B cell (primary cell): ENCODE results near the gene CXXC5. TPM values are rescaled to one million over a fixed set of nuclear protein-coding genes. Genes with fewer than 3 reads are reported as not detected.

Experiments
- ATAC-seq: fragments of 200-7000 bp; cut with Tn5 transposase; one replicate; pipeline ENCODE4 v1.10.0; 2021; ENCODE audit warnings: low read depth, mild to moderate bottlenecking, moderate number of reproducible peaks, moderate library complexity
- CTCF ChIA-PET: fragments of 350-600 bp; sonication (Branson Sonifier 250); formaldehyde crosslinking; loops from one replicate; lab custom pipeline; 2021; ENCODE audit warnings: antibody characterized with exemption, inconsistent platforms; lab: Charles Lee
- POLR2A ChIA-PET: fragments of 350-600 bp; sonication (Branson Sonifier 250); formaldehyde crosslinking; loops from one replicate; lab custom pipeline; 2021; ENCODE audit warnings: antibody characterized with exemption; lab: Charles Lee
- DNase-seq: peaks from one replicate; pipeline ENCODE4 v3.0.0; 2013
- H2AFZ ChIP-seq: 2 replicates; pipeline ENCODE4 v1.6.1; 2012; ENCODE audit warnings: mild to moderate bottlenecking, low read depth, low read length; ENCODE audit not compliant: insufficient read depth, poor library complexity, severe bottlenecking
- H3K27ac ChIP-seq, 2 donors: 1 replicate in 1 of 2; 2 replicates in 1 of 2; pipeline ENCODE4 v1.5.1; 2012 to 2013; ENCODE audit warnings: low read length in 2 of 2, mild to moderate bottlenecking in 2 of 2, moderate library complexity in 1 of 2
- H3K27me3 ChIP-seq, 4 experiments: fragments of 200-600 bp in 1 of 4; sonication (generic) in 1 of 4; replicated peaks in 1 of 4; 1 replicate in 2 of 4; 2 replicates in 2 of 4; pipeline versions ENCODE4 v1.6.1 to v1.7.0; 2013 to 2016; ENCODE audit warnings: low read length in 3 of 4, mild to moderate bottlenecking in 2 of 4, mixed read lengths in 1 of 4, moderate library complexity in 1 of 4; ENCODE audit not compliant: insufficient read depth in 4 of 4, control insufficient read depth in 3 of 4; ENCODE audit errors: control extremely low read depth in 1 of 4
- H3K36me3 ChIP-seq, 2 experiments: replicated peaks in 1 of 2; 1 replicate in 1 of 2; 2 replicates in 1 of 2; pipeline versions ENCODE4 v1.6.1 to v1.7.1; 2013; ENCODE audit warnings: low read length in 1 of 2; ENCODE audit not compliant: insufficient read depth in 2 of 2, control insufficient read depth in 1 of 2; ENCODE audit errors: control extremely low read depth in 1 of 2, extremely low read depth in 1 of 2
- H3K4me1 ChIP-seq, 2 donors: fragments of 200-600 bp in 1 of 2; sonication (generic) in 1 of 2; 1 replicate in 1 of 2; 2 replicates in 1 of 2; pipeline versions ENCODE4 v1.5.1 to v1.6.1; 2013 to 2017; ENCODE audit warnings: low read length in 2 of 2; ENCODE audit not compliant: control insufficient read depth in 2 of 2, insufficient read depth in 2 of 2
- H3K4me2 ChIP-seq: replicated peaks from 2 replicates; pipeline ENCODE3; 2012; ENCODE audit warnings: mild to moderate bottlenecking, low read depth, low read length; ENCODE audit not compliant: poor library complexity, severe bottlenecking
- H3K4me3 ChIP-seq, 5 experiments: fragments of 200-600 bp in 1 of 5; sonication (generic) in 1 of 5; 1 replicate in 3 of 5; 2 replicates in 2 of 5; pipeline versions ENCODE4 v1.5.1 to v1.7.0; 2011 to 2016; ENCODE audit warnings: low read length in 4 of 5, mild to moderate bottlenecking in 4 of 5, low read depth in 2 of 5, control low read depth in 1 of 5, moderate library complexity in 1 of 5; ENCODE audit not compliant: insufficient read depth in 1 of 5; ENCODE audit errors: control extremely low read depth in 1 of 5, extremely low read depth in 1 of 5
- H3K79me2 ChIP-seq: fragments of 200-600 bp; sonication (generic); one replicate; pipeline ENCODE4 v1.6.0; 2016; ENCODE audit warnings: low read length; ENCODE audit not compliant: control insufficient read depth, insufficient read depth
- H3K9ac ChIP-seq: fragments of 200-600 bp; sonication (generic); 2 replicates; pipeline ENCODE4 v1.6.1; 2017; ENCODE audit warnings: mild to moderate bottlenecking, low read length, moderate library complexity
- H3K9me3 ChIP-seq, 3 donors: one replicate each; pipeline versions ENCODE4 v1.6.1 to v1.7.1; 2013; ENCODE audit warnings: low read length in 2 of 3; ENCODE audit not compliant: control insufficient read depth in 2 of 3, insufficient read depth in 1 of 3; ENCODE audit errors: control extremely low read depth in 1 of 3
- H4K20me1 ChIP-seq: 2 replicates; pipeline ENCODE4 v1.6.0; 2012; ENCODE audit warnings: mild to moderate bottlenecking, low read length; ENCODE audit not compliant: insufficient read depth, control insufficient read depth, poor library complexity, severe bottlenecking
- H3K27ac Mint-ChIP-seq: one replicate; pipeline ENCODE4 v1.8.0; 2021; ENCODE audit warnings: mixed read lengths
- H3K27me3 Mint-ChIP-seq: one replicate; pipeline ENCODE4 v1.8.0; 2021; ENCODE audit warnings: mixed read lengths
- H3K4me1 Mint-ChIP-seq: one replicate; pipeline ENCODE4 v1.8.0; 2021; ENCODE audit warnings: mixed read lengths
- H3K4me3 Mint-ChIP-seq: one replicate; pipeline ENCODE4 v1.8.0; 2021; ENCODE audit warnings: mixed read lengths
- H3K9me3 Mint-ChIP-seq: one replicate; pipeline ENCODE4 v1.8.0; 2022; ENCODE audit warnings: mixed read lengths; ENCODE audit not compliant: insufficient read depth
- CTCF ChIP-seq: fragments of 200-600 bp; IDR thresholded peaks from one replicate; pipeline ENCODE4 v1.8.0; 2022; ENCODE audit warnings: antibody characterized with exemption, mild to moderate bottlenecking
- EZH2 ChIP-seq: IDR thresholded peaks from 2 replicates; pipeline ENCODE4 v1.6.1; 2012; ENCODE audit warnings: borderline replicate concordance, low read depth, mild to moderate bottlenecking, moderate library complexity, low read length; ENCODE audit not compliant: insufficient read depth, poor library complexity, severe bottlenecking
- WGBS: methylation state at CpG from one replicate; pipeline ENCODE4 v1.1.5; 2013; ENCODE audit warnings: missing lambda C conversion rate; ENCODE audit not compliant: insufficient coverage; 5-methylcytosine and 5-hydroxymethylcytosine counted together
- intact Hi-C: fragments of 100-400 bp; cut with micrococcal nuclease; formaldehyde crosslinking; loops from one replicate; pipeline ENCODE4 v1.10.0; 2022
- polyA plus RNA-seq: library from polyadenylated mRNA; depleted of rRNA; stranded (reverse); fragments of >200 nt; gene quantifications from 2 replicates; pipeline ENCODE4 v1.2.3, GENCODE V29; 2012
- total RNA-seq, 2 donors: library from RNA; stranded (reverse); fragments of 120-200 nt in 1 of 2; gene quantifications; 1 replicate in 1 of 2; 2 replicates in 1 of 2; pipeline versions ENCODE4 v1.2.3 to v1.2.4, GENCODE V29; 2013 to 2022

CXXC5 gene
- total and polyA plus RNA-seq, 2 donors (not counting 1 experiment from before 2014, with no cell fraction given), result 126 to 143 TPM

DNA sequence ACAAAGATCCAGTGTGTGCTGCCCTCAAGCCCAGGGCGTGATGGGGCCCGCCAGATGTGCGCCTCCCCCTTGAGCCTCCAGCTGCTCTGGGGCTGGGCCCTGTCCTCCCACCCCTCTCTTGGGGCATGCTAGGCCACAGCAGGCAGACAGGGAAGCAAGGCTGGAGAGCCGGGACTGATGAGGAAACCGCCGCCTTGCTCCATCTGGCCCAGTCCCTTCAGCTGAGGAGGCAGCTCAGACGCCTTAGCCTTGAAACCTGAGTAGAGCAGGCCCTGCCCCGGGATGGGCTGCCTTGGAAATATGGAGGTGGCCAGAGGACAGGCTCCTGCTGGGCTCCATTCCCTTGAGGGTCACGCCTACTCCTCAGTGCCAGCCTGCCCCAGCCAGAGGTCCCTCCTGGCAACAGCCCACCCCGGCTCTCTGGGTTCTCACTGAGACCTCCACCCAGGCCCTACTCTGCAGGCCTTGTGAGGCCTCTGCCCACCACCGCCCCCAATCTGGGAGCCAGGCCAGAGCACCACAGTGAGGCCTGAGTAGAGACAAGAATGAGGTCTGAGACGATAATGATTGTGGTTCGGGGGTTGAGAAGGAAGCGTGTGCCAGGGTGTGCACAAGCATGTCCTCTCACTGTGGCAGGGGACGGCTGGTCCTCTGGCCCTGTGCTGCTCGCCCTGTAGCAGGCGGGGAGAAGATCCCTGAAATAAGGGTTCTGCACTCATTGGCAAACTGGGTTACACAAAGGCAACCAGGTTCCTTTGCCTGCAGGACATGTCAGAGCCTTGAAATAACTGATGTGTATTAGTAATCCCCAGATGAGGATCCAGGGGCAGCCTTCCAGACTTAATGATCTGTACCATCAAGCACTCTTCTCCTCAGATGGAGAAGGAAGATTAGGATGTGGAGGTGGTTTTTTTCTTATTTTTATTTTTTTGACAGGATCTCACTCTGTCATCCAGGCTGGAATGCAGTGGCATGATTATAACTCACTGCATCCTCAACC, 30.9 kb downstream of the CXXC5 start:
- Histone ChIP-seq H3K79me2 (peaks cover 85% of the 10 kb centered on the region), H3K36me3 (peaks cover 0 to 77% of the 10 kb centered on the region in 2 experiments), H3K27ac (peak overlapping the region in 1 of 2 donors; percentile 49), H3K27me3 (no peaks in the 10 kb centered on the region), H3K4me3 (no peak overlapping the region), H3K9me3 (no peaks in the 10 kb centered on the region), H3K4me2 (no peak overlapping the region), H4K20me1 (peaks cover 96% of the 10 kb centered on the region), H3K9ac (no peak overlapping the region), H2AFZ (no peak overlapping the region), H3K4me1 (peaks cover 16 to 37% of the 10 kb centered on the region in 2 donors)
- 90% methylated on average over 16 of the region's 17 CpGs for WGBS
- Mint-ChIP-seq H3K27ac (peak overlapping the region; percentile 37), H3K4me1 (peaks cover 56% of the 10 kb centered on the region), H3K9me3 (no peaks in the 10 kb centered on the region), H3K27me3 (no peaks in the 10 kb centered on the region), H3K4me3 (no peak overlapping the region)
- TF ChIP-seq CTCF (no peak), EZH2 (no peak)
- DNase-seq (no peak), ATAC-seq (no peak)
- POLR2A ChIA-PET, result no interaction called here
- CTCF ChIA-PET, result interaction anchor here (1.1 to 1.7 kb wide), 4 partner anchors 8 to 27 kb away, joined by 4 to 5 read pairs (median 4); no protein-coding TSS in a partner anchor
- intact Hi-C loops, result no loop called here
